Muscle layer of colon (tissue), 2 donors: ENCODE data around the gene NR2F6.

Experiments
- H3K27ac ChIP-seq: one replicate; pipeline ENCODE4 v1.7.0; 2013; ENCODE audit warnings: low read depth, mild to moderate bottlenecking, low read length, moderate library complexity
- H3K27me3 ChIP-seq, 2 donors: one replicate each; pipeline ENCODE4 v1.7.0; 2013; ENCODE audit warnings: low read length in 2 of 2, mild to moderate bottlenecking in 2 of 2; ENCODE audit not compliant: insufficient read depth in 2 of 2, control insufficient read depth in 1 of 2
- H3K36me3 ChIP-seq: one replicate; pipeline ENCODE4 v1.7.0; 2013; ENCODE audit warnings: mild to moderate bottlenecking, low read length; ENCODE audit not compliant: insufficient read depth
- H3K4me1 ChIP-seq: one replicate; pipeline ENCODE4 v1.7.0; 2013; ENCODE audit warnings: mild to moderate bottlenecking, low read length; ENCODE audit not compliant: insufficient read depth
- H3K4me3 ChIP-seq, 2 donors: one replicate each; pipeline ENCODE4 v1.7.0; 2013; ENCODE audit warnings: low read length in 2 of 2, low read depth in 1 of 2, mild to moderate bottlenecking in 1 of 2, moderate library complexity in 1 of 2
- H3K9ac ChIP-seq: one replicate; pipeline ENCODE4 v1.7.0; 2013; ENCODE audit warnings: low read length
- H3K9me3 ChIP-seq: one replicate; pipeline ENCODE4 v1.7.0; 2013; ENCODE audit warnings: mild to moderate bottlenecking, low read length
- donor health status: abdominal sarcoma.
- donor health status: Adenocarcinoma of cecum.

NR2F6 gene

GRCh38 chr19:17245535-17245984 is at the start of gene NR2F6:
TSS of gene NR2F6 (minus strand) at chr19:17245919. CDS start at chr19:17245220, 699 bp downstream.
- peak within 1 kb of the TSS; percentile 53 for H3K9ac ChIP-seq
- H3K4me3 ChIP-seq = peak within 1 kb of the TSS; percentile 78 to 86
- H3K27ac ChIP-seq = peak within 1 kb of the TSS; percentile 87
- H3K36me3 ChIP-seq = peaks cover 3% of the 10 kb centered on the region
- peaks cover 22% of the 10 kb centered on the region for H3K4me1 ChIP-seq
- H3K9me3 ChIP-seq = no peaks in the 10 kb centered on the region
- H3K27me3 ChIP-seq = no peaks in the 10 kb centered on the region

GRCh38 chr19:17294051-17294891 is 48.6 kb upstream of the NR2F6 start:
- Histone ChIP-seq H3K9me3 (no peaks in the 10 kb centered on the region), H3K4me3 (no peak overlapping the region), H3K4me1 (no peaks in the 10 kb centered on the region), H3K36me3 (peaks cover 8% of the 10 kb centered on the region), H3K9ac (no peak overlapping the region), H3K27me3 (no peaks in the 10 kb centered on the region), H3K27ac (no peak overlapping the region)

- H3K27ac ChIP-seq = no peak overlapping the region
- no peaks in the 10 kb centered on the region for H3K27me3 ChIP-seq
- H3K36me3 ChIP-seq = peaks cover 5% of the 10 kb centered on the region
These were observed 47.9 kb upstream of the NR2F6 start for GRCh38 chr19:17293605-17294004.

GRCh38 chr19:17292301-17293074 is 46.8 kb upstream of the NR2F6 start:
- H3K9ac ChIP-seq = no peak overlapping the region
- H3K4me3 ChIP-seq = peak overlapping the region; percentile 50 to 52
- no peaks in the 10 kb centered on the region for H3K27me3 ChIP-seq
- H3K36me3 ChIP-seq = no peaks in the 10 kb centered on the region
- no peaks in the 10 kb centered on the region for H3K9me3 ChIP-seq
- H3K27ac ChIP-seq = peak overlapping the region; percentile 42
- H3K4me1 ChIP-seq = no peaks in the 10 kb centered on the region

More at GRCh38 chr19:17293605-17294004, 47.9 kb upstream of the NR2F6 start:
- H3K4me3 ChIP-seq = no peak overlapping the region
- H3K4me1 ChIP-seq = no peaks in the 10 kb centered on the region
- H3K9ac ChIP-seq = no peak overlapping the region
- H3K9me3 ChIP-seq = no peaks in the 10 kb centered on the region

GRCh38 chr19:17289489-17289888 is 43.8 kb upstream of the NR2F6 start:
- H3K27ac ChIP-seq = no peak overlapping the region
- H3K9me3 ChIP-seq = no peaks in the 10 kb centered on the region
- H3K4me1 ChIP-seq = no peaks in the 10 kb centered on the region
- no peaks in the 10 kb centered on the region for H3K27me3 ChIP-seq
- H3K4me3 ChIP-seq = no peak overlapping the region
- H3K9ac ChIP-seq = no peak overlapping the region
- no peaks in the 10 kb centered on the region for H3K36me3 ChIP-seq

GRCh38 chr19:17286752-17287151 is 41.0 kb upstream of the NR2F6 start:
- no peaks in the 10 kb centered on the region for H3K36me3 ChIP-seq
- peaks cover 0 to 8% of the 10 kb centered on the region in 2 donors for H3K27me3 ChIP-seq
- no peak overlapping the region for H3K27ac ChIP-seq
- H3K9ac ChIP-seq = no peak overlapping the region
- H3K4me1 ChIP-seq = peaks cover 5% of the 10 kb centered on the region
- H3K9me3 ChIP-seq = no peaks in the 10 kb centered on the region
- no peak overlapping the region for H3K4me3 ChIP-seq

GRCh38 chr19:17286263-17286662 is 40.5 kb upstream of the NR2F6 start:
- no peaks in the 10 kb centered on the region for H3K36me3 ChIP-seq
- H3K4me1 ChIP-seq = peaks cover 5% of the 10 kb centered on the region
- H3K9ac ChIP-seq = no peak overlapping the region
- H3K27ac ChIP-seq = no peak overlapping the region
- H3K4me3 ChIP-seq = no peak overlapping the region
- H3K9me3 ChIP-seq = no peaks in the 10 kb centered on the region
- peaks cover 0 to 13% of the 10 kb centered on the region in 2 donors for H3K27me3 ChIP-seq

GRCh38 chr19:17285415-17286135 is 39.9 kb upstream of the NR2F6 start:
- Histone ChIP-seq H3K9me3 (no peaks in the 10 kb centered on the region), H3K4me1 (peaks cover 5% of the 10 kb centered on the region), H3K36me3 (no peaks in the 10 kb centered on the region), H3K9ac (no peak overlapping the region), H3K4me3 (no peak overlapping the region), H3K27ac (no peak overlapping the region), H3K27me3 (peaks cover 0 to 14% of the 10 kb centered on the region in 2 donors)

- H3K9ac ChIP-seq = no peak overlapping the region
- peaks cover 0 to 14% of the 10 kb centered on the region in 2 donors for H3K27me3 ChIP-seq
- no peaks in the 10 kb centered on the region for H3K9me3 ChIP-seq
- no peak overlapping the region for H3K4me3 ChIP-seq
- H3K4me1 ChIP-seq = peaks cover 5% of the 10 kb centered on the region
- H3K36me3 ChIP-seq = peaks cover 5% of the 10 kb centered on the region
- H3K27ac ChIP-seq = no peak overlapping the region
These were observed 37.8 kb upstream of the NR2F6 start for GRCh38 chr19:17283504-17283996.

GRCh38 chr19:17282488-17283125 is 36.9 kb upstream of the NR2F6 start:
- Histone ChIP-seq H3K9me3 (no peaks in the 10 kb centered on the region), H3K9ac (no peak overlapping the region), H3K27me3 (peaks cover 0 to 14% of the 10 kb centered on the region in 2 donors), H3K36me3 (peaks cover 6% of the 10 kb centered on the region), H3K4me1 (peaks cover 5% of the 10 kb centered on the region), H3K4me3 (peak overlapping the region; percentile 42 to 64), H3K27ac (no peak overlapping the region)
